ENCODE data around the gene SLC7A6OS. TPM values are rescaled to one million over a fixed set of nuclear protein-coding genes. Genes with fewer than 3 reads are reported as not detected.

SLC7A6OS gene
- total RNA-seq, 4 donors from 2014 or later: 11.4 to 26.0 (median 18.3) TPM

DNA sequence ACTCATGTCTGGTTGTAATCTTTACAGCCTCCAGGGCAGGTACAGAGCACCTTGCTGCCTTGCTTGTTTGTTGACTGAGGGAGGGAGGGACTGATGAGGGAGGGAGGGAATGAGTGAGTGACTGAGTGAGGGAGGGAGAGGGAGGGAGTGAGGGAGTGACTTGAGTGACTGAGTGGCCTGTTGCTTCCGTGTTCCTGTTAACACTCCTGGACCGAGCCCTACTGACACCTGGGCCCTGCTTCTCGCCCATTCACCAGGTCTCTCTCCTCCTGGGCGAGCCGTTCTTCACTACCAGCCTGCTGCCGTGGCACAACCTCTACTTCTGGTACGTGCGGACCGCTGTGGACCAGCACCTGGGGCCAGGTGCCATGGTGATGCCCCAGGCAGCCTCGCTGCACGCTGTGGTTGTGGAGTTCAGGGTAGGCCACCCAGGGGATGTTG, 41.3 kb upstream of the SLC7A6OS start:
- Histone ChIP-seq H3K27ac (peak overlapping the region in 2 of 4 donors; percentile 73 to 81), H3K27me3 (no peaks in the 10 kb centered on the region), H3K4me3 (peak overlapping the region in 2 of 4 donors; percentile 45 to 47), H3K9me3 (no peaks in the 10 kb centered on the region), H3K36me3 (peaks cover 0 to 89% (median 0%) of the 10 kb centered on the region in 3 donors), H3K4me1 (peaks cover 3 to 16% (median 15%) of the 10 kb centered on the region in 4 donors)
- TF ChIP-seq, protein P1, sequence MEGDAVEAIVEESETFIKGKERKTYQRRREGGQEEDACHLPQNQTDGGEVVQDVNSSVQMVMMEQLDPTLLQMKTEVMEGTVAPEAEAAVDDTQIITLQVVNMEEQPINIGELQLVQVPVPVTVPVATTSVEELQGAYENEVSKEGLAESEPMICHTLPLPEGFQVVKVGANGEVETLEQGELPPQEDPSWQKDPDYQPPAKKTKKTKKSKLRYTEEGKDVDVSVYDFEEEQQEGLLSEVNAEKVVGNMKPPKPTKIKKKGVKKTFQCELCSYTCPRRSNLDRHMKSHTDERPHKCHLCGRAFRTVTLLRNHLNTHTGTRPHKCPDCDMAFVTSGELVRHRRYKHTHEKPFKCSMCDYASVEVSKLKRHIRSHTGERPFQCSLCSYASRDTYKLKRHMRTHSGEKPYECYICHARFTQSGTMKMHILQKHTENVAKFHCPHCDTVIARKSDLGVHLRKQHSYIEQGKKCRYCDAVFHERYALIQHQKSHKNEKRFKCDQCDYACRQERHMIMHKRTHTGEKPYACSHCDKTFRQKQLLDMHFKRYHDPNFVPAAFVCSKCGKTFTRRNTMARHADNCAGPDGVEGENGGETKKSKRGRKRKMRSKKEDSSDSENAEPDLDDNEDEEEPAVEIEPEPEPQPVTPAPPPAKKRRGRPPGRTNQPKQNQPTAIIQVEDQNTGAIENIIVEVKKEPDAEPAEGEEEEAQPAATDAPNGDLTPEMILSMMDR (IDR thresholded peaks at IDR 0.05): peak in 3 of 6 experiments; percentile 4 to 32 (median 6)
- peak; percentile 21 to 36 for TF ChIP-seq POLR2A (IDR thresholded peaks at IDR 0.05)
- DNase-seq: peak in 2 of 3 donors; percentile 73 to 83

DNA sequence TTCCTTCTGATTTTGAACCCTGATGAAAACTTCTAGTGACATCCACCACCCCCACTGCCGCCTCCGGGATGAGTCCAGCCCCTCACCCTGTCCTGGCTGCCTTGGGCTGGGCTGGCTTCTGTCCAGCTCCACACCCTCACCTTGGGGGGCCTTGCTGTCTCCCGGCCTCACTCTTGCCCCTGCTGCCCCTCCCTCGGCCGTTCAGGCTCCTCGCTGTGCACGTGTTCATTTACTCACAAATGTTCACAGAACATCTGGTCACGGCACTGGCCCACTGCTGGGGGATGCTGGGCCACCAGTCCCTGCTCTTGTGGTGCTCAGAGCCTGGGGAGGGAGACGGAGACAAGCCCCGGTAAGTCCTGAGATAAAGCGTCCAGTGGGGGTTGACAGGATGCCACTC, 40.7 kb upstream of the SLC7A6OS start:
- Histone ChIP-seq H3K4me3 (peak overlapping the region in 1 of 4 donors; percentile 45), H3K36me3 (peaks cover 0 to 89% (median 0%) of the 10 kb centered on the region in 3 donors), H3K27ac (peak overlapping the region in 1 of 4 donors; percentile 81), H3K9me3 (no peaks in the 10 kb centered on the region), H3K4me1 (peaks cover 3 to 16% (median 9%) of the 10 kb centered on the region in 4 donors), H3K27me3 (no peaks in the 10 kb centered on the region)
- no peak for DNase-seq
- TF ChIP-seq, protein P1 (IDR thresholded peaks at IDR 0.05): no peak
- no peak for TF ChIP-seq POLR2A (IDR thresholded peaks at IDR 0.05)

DNA sequence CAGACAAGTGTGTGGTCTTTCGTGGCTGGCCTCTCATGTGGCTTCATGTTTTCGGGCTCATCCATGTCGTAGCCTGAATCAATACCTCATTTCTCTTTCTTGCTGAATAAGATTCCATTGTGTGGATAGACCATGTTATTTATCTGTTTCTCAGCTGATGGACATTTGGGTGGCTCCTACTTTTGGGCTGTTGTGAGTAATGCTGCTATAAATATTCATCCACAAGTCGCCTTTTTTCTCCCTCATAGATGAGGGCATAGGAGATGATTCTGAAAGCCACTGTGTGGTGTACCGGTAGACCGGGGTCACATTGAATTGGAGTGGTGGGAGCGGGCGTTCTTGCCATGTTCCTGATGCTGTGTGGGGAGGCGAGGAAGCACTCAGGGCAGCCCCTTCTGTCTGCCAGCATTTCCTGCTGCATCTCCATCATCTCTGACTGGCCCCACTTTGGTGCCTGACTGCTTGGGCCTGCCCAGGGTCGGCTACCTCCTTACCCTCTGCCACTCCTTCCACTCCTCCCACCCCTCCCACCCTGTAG, 40.1 kb upstream of the SLC7A6OS start:
- Histone ChIP-seq H3K9me3 (no peaks in the 10 kb centered on the region), H3K36me3 (peaks cover 0 to 90% (median 0%) of the 10 kb centered on the region in 3 donors), H3K4me1 (peaks cover 3 to 12% (median 5%) of the 10 kb centered on the region in 4 donors), H3K27me3 (no peaks in the 10 kb centered on the region), H3K27ac (no peak overlapping the region), H3K4me3 (no peak overlapping the region)
- no peak for DNase-seq
- TF ChIP-seq, protein P1 (IDR thresholded peaks at IDR 0.05): no peak
- no peak for TF ChIP-seq POLR2A (IDR thresholded peaks at IDR 0.05)

DNA sequence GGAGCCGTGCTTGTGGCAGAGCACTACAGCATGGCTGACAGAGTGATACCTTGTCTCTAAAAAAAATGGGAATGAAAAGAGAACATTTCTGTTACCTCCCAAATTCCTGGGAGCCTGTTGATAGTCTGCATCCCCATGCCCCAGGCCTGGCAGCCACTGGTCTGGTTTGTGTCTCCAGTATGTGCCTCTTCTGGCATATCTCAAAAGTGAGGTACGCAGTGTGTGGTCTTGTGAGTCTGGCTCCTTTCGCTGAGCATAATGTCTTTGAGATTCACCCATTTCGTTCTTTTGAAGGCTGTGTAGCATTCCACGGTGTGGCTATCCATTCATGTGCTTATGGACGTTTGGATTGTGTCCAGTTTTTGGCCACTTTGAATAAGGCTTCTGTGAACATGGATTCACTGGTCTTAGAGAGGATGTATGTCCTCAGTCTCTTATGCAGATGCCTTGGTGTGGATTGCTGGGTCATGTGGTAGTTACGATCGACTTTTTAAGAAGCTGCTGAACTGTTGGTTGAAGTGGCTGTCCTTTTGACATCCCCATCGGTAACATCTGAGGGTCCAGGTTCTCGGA, 39.2 kb upstream of the SLC7A6OS start:
- DNase-seq: no peak
- Histone ChIP-seq H3K27ac (no peak overlapping the region), H3K4me1 (peaks cover 0 to 6% (median 2%) of the 10 kb centered on the region in 4 donors), H3K4me3 (no peak overlapping the region), H3K27me3 (no peaks in the 10 kb centered on the region), H3K36me3 (peaks cover 0 to 86% (median 0%) of the 10 kb centered on the region in 3 donors), H3K9me3 (no peaks in the 10 kb centered on the region)
- TF ChIP-seq, protein P1 (IDR thresholded peaks at IDR 0.05): no peak
- no peak for TF ChIP-seq POLR2A (IDR thresholded peaks at IDR 0.05)

DNA sequence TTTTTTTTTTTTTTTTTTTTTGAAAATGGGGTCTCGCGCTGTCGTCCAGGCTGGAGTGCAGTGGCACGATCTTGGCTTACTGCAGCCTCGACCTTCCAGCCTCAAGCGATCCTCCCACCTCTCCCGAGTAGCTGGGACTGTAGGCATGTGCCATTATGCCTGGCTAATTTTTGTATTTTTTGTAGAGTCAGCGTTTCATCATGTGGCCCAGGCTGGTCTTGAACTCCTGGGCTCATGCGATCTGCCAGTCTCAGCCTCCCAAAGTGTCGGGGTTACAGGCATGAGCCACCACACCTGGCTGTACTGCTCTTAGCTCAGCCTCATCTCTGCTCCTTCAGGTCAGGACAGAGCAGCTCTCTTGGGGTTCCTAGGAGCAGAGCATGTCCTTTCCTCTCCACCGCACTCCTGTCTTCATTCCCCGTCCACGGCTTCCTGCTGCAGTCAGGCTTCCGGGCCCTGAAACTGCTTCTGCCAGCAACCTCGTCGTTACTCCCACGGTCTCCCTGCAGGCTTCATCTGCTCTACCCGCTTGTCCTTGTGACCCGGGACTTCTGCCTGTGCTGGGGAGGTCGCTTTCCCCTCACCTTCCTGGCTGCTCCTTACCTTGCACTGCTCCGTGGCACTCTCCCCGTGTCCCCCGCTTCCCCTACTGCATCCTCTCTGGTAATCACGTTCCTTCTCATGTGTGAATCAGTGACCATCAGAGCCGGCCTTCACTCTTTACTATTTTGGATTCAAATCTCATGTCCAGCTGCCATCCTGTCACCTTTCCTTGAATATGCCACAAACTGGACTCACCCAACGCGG, 38.1 kb upstream of the SLC7A6OS start:
- H3K4me1 ChIP-seq: peaks cover 0 to 6% (median 2%) of the 10 kb centered on the region in 4 donors
- H3K27me3 ChIP-seq: no peaks in the 10 kb centered on the region
- no peaks in the 10 kb centered on the region for H3K9me3 ChIP-seq
- no peak overlapping the region for H3K4me3 ChIP-seq
- TF ChIP-seq POLR2A (IDR thresholded peaks at IDR 0.05): no peak
- TF ChIP-seq, protein P1 (IDR thresholded peaks at IDR 0.05): no peak
- no peak overlapping the region for H3K27ac ChIP-seq
- H3K36me3 ChIP-seq: peaks cover 0 to 76% (median 0%) of the 10 kb centered on the region in 3 donors
- no peak for DNase-seq
